BLaER1 treated with 17β-estradiol and CSF1 and Interleukin-3, amounts not matched to agents 10 nM and 100 nM (cell line): ENCODE results near the gene TBC1D9B.
A peak's percentile ranks its signal among the peaks of the same experiment; 100 is the strongest.

ENCODE experiments used
- H3K27ac ChIP-seq, 11 experiments: shearing (Covaris generic); formaldehyde crosslinking; 2 replicates each; pipeline ENCODE4 v1.8.1; 2022
- H3K27me3 ChIP-seq, 11 experiments: shearing (Covaris generic); formaldehyde crosslinking; 2 replicates each; pipeline ENCODE4 v1.8.1; 2022
- H3K36me3 ChIP-seq, 11 experiments: shearing (Covaris generic); formaldehyde crosslinking; 2 replicates each; pipeline ENCODE4 v1.8.1; 2022
- H3K4me1 ChIP-seq, 10 experiments: shearing (Covaris generic); formaldehyde crosslinking; 2 replicates each; pipeline ENCODE4 v1.8.1; 2022
- H3K4me2 ChIP-seq, 11 experiments: shearing (Covaris generic); formaldehyde crosslinking; 2 replicates each; pipeline ENCODE4 v1.8.1; 2022
- H3K4me3 ChIP-seq, 10 experiments: shearing (Covaris generic); formaldehyde crosslinking; 2 replicates each; pipeline ENCODE4 v1.8.1; 2022
- H3K9ac ChIP-seq, 11 experiments: shearing (Covaris generic); formaldehyde crosslinking; 2 replicates each; pipeline ENCODE4 v1.8.1; 2022
- H3K9me3 ChIP-seq, 11 experiments: shearing (Covaris generic); formaldehyde crosslinking; replicated peaks in 1 of 11; 2 replicates each; pipeline ENCODE4 v1.8.1; 2022
- H4K20me1 ChIP-seq, 11 experiments: shearing (Covaris generic); formaldehyde crosslinking; 2 replicates each; pipeline ENCODE4 v1.8.1; 2022
- Cebpa-rat ChIP-seq, 11 experiments: shearing (Covaris generic); IDR thresholded peaks; 2 replicates each; pipeline ENCODE4 v1.8.1; 2022

The TBC1D9B gene

DNA sequence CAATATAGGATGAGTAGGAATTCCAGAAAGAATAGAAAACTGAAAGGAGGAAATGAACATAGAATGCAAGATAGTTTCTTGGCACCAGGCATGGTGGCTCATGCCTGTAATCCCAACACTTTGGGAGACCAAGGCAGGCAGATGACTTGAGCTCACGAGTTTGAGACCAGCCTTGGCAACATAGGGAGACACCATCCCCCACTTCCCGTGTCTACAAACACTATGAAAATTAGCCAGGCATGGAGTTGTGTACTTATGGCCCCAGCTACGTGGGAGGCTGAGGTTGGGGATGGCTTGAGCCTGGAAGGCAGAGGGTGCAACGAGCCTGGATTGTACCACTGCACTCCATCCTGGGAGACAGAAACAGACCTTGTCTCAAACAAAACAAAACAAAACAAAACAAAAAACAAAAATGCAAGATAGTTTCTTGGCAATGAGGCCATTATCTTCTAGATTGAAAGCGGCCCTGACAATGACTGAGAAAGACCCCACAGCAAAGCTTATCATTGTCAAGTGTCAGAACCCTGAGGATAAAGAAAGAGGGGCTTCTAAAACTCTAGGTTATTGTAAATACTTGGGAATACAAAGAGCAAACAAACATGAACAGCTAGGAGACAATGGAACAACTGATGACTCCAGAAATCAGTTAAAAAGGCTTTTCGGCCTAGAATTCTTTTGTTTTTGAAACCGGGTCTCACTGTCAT, 77.8 kb downstream of the TBC1D9B start:
- H3K36me3 ChIP-seq: peaks cover 88 to 95% (median 92%) of the 10 kb centered on the region in 11 experiments
- no peak overlapping the region for H3K9ac ChIP-seq
- peaks cover 13 to 44% (median 17%) of the 10 kb centered on the region in 10 experiments; a peak in 19 of 20 replicates for H3K4me1 ChIP-seq
- peaks cover 17 to 94% (median 54%) of the 10 kb centered on the region in 11 experiments for H4K20me1 ChIP-seq
- peaks cover 0 to 43% (median 38%) of the 10 kb centered on the region in 11 experiments; a peak in 17 of 22 replicates for H3K9me3 ChIP-seq
- H3K27ac ChIP-seq: no peak overlapping the region
- no peak overlapping the region for H3K4me3 ChIP-seq
- no peak for TF ChIP-seq Cebpa-rat (IDR thresholded peaks at IDR 0.05)
- no peaks in the 10 kb centered on the region for H3K27me3 ChIP-seq
- no peak overlapping the region for H3K4me2 ChIP-seq

DNA sequence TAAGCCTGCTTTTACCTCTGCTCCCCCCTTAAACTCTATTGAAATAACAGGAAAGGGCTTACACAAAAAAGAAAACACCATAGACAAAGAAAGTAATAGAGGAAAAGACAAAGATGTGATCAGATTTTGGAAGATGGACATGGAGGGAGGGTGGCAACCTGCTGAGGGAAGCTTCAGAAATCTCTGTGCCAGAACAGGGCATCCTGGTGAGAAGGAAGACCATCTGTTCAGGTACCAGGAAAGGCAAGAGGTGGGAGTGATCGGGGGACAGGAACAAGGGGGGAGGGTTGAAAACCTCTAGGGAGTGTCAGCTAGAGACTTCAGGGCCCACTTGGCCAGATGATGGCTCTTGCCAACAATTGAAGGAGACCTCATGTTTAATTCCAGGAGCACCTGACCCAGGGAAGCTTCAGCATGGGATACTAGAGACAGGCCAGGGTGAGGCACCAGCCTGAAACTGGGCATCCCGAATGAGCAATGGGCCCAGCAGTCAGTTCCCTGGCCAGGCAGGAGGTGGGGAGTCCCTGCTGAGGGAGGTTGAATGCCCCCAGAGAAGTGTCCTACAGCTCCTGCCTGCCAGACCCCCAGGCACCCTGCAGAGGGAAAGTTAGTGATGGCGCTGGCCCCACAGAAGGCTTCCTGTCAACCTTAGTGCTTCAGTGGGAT, 78.8 kb downstream of the TBC1D9B start:
- peaks cover 0 to 42% (median 37%) of the 10 kb centered on the region in 11 experiments; a peak in 17 of 22 replicates for H3K9me3 ChIP-seq
- peaks cover 27 to 100% (median 64%) of the 10 kb centered on the region in 11 experiments for H4K20me1 ChIP-seq
- H3K4me2 ChIP-seq: no peak overlapping the region
- H3K36me3 ChIP-seq: peaks cover 94 to 100% (median 98%) of the 10 kb centered on the region in 11 experiments
- H3K4me3 ChIP-seq: no peak overlapping the region
- peak overlapping the region in 2 of 11 experiments; percentile 17 to 28; a peak in 2 of 22 replicates for H3K9ac ChIP-seq
- H3K4me1 ChIP-seq: peaks cover 13 to 54% (median 20%) of the 10 kb centered on the region in 10 experiments; a peak in 19 of 20 replicates
- no peak for TF ChIP-seq Cebpa-rat (IDR thresholded peaks at IDR 0.05)
- no peaks in the 10 kb centered on the region for H3K27me3 ChIP-seq
- H3K27ac ChIP-seq: peak overlapping the region in 1 of 11 experiments; percentile 1; a peak in 1 of 22 replicates

DNA sequence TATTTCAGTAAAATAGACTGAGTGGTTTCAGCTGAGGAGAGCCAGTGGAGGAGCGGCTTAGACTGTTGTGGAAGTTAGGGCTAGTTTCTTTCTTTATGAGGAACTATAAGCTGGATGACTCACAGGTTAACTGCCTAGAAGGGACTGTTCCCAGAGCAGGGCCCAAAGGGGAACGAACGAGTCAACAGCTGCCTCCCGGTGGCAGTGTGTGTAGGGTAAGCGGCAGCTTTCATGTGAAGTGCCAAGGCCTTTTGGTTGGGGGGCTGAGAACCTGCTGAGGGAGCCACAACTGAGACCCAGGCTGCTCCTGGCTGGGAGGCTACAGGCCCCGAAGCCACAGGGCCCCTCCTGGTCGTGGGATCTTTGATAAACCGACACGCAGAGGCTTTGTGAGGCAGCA, 80.0 kb downstream of the TBC1D9B start:
- TF ChIP-seq Cebpa-rat (IDR thresholded peaks at IDR 0.05): no peak
- peaks cover 94 to 100% (median 98%) of the 10 kb centered on the region in 11 experiments for H3K36me3 ChIP-seq
- H3K27ac ChIP-seq: peak overlapping the region in 7 of 11 experiments; percentile 29 to 60 (median 48); a peak in 11 of 22 replicates

DNA sequence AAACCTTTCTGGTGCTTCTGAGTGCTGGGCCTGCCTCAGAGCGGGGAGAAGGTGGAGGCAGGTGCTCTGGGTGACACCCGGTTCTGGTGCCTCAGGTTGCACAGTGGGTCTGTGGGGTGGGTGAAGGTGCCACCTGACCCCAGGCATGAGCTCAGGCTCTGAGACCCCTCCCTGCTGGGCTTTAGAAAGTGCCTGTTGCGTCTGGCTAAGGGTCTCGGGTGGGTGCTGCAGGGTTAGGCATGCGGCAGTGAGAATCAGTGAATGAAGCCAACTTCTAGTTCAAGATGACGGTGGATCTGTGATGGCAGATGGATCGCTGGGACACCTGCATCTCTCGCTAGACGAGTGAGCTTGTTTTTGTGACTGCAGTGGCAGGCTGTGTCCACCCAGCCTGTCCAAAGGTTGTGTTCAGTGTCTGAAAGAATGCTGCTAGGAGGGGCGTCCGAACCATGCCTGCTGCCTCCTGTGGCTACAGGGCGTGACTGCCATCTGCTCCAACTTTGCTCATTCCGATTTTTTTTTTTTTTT, 82.0 kb downstream of the TBC1D9B start:
- H3K9ac ChIP-seq: peak overlapping the region in 1 of 11 experiments; percentile 99; a peak in 1 of 22 replicates

More for the DNA sequence above, 80.0 kb downstream of the TBC1D9B start:
- no peak overlapping the region for H3K4me3 ChIP-seq
- no peaks in the 10 kb centered on the region for H3K27me3 ChIP-seq
- H3K4me2 ChIP-seq: peak overlapping the region; percentile 10 to 99 (median 35); a peak in 17 of 22 replicates
- H3K4me1 ChIP-seq: peaks cover 17 to 66% (median 26%) of the 10 kb centered on the region in 10 experiments; a peak in 19 of 20 replicates
- peaks cover 39 to 100% (median 66%) of the 10 kb centered on the region in 11 experiments for H4K20me1 ChIP-seq
- H3K9ac ChIP-seq: peak overlapping the region in 7 of 11 experiments; percentile 21 to 58 (median 46); a peak in 8 of 22 replicates
- H3K9me3 ChIP-seq: peaks cover 0 to 30% (median 25%) of the 10 kb centered on the region in 11 experiments; a peak in 15 of 22 replicates

DNA sequence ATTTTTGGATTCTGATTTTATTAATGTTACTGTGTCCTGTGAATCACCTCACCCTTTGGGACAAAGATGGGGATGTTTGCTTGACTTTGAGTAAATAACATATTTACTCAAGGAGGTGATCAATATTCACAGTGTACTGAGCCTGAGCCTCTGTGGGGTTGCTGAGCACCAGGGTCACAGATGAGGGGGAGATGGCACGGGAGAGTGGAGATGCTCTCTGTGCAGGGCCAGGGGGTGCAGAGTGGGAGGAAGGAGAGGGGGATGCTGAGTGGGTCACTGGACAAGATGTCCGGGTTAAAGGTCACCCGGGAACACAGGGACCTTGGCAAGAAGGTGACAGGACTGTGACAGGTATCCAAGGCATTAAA, 83.0 kb downstream of the TBC1D9B start:
- Histone ChIP-seq H4K20me1 (peaks cover 54 to 89% (median 81%) of the 10 kb centered on the region in 11 experiments), H3K4me2 (peak overlapping the region in 2 of 11 experiments; percentile 91 to 99; a peak in 4 of 22 replicates), H3K36me3 (peaks cover 69 to 78% (median 73%) of the 10 kb centered on the region in 11 experiments), H3K9me3 (peaks cover 0 to 11% (median 8%) of the 10 kb centered on the region in 11 experiments; a peak in 14 of 22 replicates), H3K4me1 (peaks cover 36 to 83% (median 45%) of the 10 kb centered on the region in 10 experiments), H3K4me3 (peak overlapping the region in 1 of 10 experiments; percentile 21; a peak in 1 of 20 replicates), H3K27ac (no peak overlapping the region), H3K9ac (peak overlapping the region in 1 of 11 experiments; percentile 99; a peak in 3 of 22 replicates), H3K27me3 (no peaks in the 10 kb centered on the region)
- TF ChIP-seq Cebpa-rat (IDR thresholded peaks at IDR 0.05): no peak

More for the DNA sequence above, 82.0 kb downstream of the TBC1D9B start:
- H3K9me3 ChIP-seq: peaks cover 0 to 21% (median 18%) of the 10 kb centered on the region in 11 experiments; a peak in 14 of 22 replicates
- peaks cover 27 to 75% (median 36%) of the 10 kb centered on the region in 10 experiments for H3K4me1 ChIP-seq
- peaks cover 78 to 88% (median 83%) of the 10 kb centered on the region in 11 experiments for H3K36me3 ChIP-seq
- no peak overlapping the region for H3K4me3 ChIP-seq
- no peak for TF ChIP-seq Cebpa-rat (IDR thresholded peaks at IDR 0.05)
- H4K20me1 ChIP-seq: peaks cover 54 to 99% (median 81%) of the 10 kb centered on the region in 11 experiments
- H3K27ac ChIP-seq: no peak overlapping the region
- H3K4me2 ChIP-seq: peak overlapping the region in 2 of 11 experiments; percentile 91 to 99; a peak in 4 of 22 replicates
- no peaks in the 10 kb centered on the region for H3K27me3 ChIP-seq

DNA sequence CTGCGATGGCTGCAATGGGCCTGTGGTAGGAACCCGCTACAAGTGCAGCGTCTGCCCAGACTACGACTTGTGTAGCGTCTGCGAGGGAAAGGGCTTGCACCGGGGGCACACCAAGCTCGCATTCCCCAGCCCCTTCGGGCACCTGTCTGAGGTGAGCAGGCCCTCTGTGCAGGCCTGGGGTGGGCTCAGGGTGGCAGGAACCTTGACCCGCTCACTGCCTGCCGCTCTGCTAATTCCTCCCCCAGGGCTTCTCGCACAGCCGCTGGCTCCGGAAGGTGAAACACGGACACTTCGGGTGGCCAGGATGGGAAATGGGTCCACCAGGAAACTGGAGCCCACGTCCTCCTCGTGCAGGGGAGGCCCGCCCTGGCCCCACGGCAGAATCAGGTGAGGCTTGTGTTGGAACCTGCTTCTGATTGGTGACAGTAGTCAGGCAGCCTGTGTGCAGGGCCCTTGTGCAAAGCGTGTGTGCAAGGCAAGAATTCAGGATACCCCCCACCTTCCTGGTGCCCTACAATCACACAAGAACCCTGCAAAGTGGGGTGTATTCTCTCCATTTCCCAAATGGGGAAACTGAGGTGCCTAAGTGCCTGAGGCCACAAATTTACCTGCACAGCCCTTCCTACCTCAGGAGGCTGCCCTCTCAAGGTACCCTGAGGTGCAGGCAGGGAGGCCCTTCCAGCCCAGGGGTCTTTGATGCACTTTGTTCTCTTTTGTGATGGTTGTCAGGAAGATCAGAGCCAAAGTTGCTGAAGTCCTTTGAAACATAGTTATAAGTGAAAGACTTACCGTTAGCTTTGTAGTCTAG, 83.6 kb downstream of the TBC1D9B start:
- Histone ChIP-seq H3K4me3 (peak overlapping the region in 1 of 10 experiments; percentile 21; a peak in 2 of 20 replicates), H3K36me3 (peaks cover 63 to 72% (median 67%) of the 10 kb centered on the region in 11 experiments)

DNA sequence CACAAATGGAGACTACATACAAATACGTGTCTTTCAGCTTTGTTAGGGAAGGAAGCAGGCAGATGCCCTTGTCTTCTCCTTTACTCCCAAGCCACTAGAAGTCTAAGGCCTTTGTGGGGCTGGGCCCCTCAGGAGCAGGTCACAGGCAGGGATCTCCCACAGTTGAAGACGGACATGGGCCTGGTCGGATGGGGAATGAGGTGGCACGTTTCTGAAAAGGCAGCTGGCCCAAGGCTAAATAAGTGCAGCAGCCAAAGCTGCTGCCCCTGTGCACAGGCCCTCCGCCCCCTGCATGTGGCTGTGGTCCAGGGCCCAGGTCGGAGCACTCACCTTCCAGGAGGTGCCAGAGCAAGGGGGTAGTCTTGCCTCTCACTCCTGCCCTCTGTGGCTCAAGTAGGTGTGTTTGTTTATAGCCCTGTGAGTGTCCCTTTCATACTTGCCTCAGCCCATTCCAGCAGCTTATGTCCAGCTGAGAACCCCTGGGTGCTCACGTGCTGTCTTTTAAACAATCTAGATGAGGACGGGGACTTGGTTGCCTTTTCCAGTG, 85.2 kb downstream of the TBC1D9B start:
- Histone ChIP-seq H3K27me3 (peaks cover 3 to 12% (median 11%) of the 10 kb centered on the region in 11 experiments), H4K20me1 (peaks cover 50 to 68% (median 67%) of the 10 kb centered on the region in 11 experiments), H3K4me1 (peaks cover 48 to 88% (median 59%) of the 10 kb centered on the region in 10 experiments), H3K4me2 (peak overlapping the region; percentile 89 to 100 (median 98)), H3K9ac (peak overlapping the region; percentile 12 to 99 (median 98); a peak in 18 of 22 replicates), H3K27ac (peak overlapping the region in 1 of 11 experiments; percentile 38; a peak in 1 of 22 replicates), H3K4me3 (peak overlapping the region in 9 of 10 experiments; percentile 87 to 100 (median 99); a peak in 15 of 20 replicates), H3K9me3 (no peaks in the 10 kb centered on the region), H3K36me3 (peaks cover 48 to 57% (median 52%) of the 10 kb centered on the region in 11 experiments)
- no peak for TF ChIP-seq Cebpa-rat (IDR thresholded peaks at IDR 0.05)

More for the DNA sequence above, 83.6 kb downstream of the TBC1D9B start:
- peaks cover 54 to 84% (median 79%) of the 10 kb centered on the region in 11 experiments for H4K20me1 ChIP-seq
- H3K4me2 ChIP-seq: peak overlapping the region in 3 of 11 experiments; percentile 91 to 100 (median 99); a peak in 5 of 22 replicates
- H3K27ac ChIP-seq: no peak overlapping the region
- peaks cover 42 to 88% (median 51%) of the 10 kb centered on the region in 10 experiments for H3K4me1 ChIP-seq
- H3K9ac ChIP-seq: peak overlapping the region in 3 of 11 experiments; percentile 21 to 99 (median 98); a peak in 5 of 22 replicates
- H3K9me3 ChIP-seq: peaks cover 0 to 6% (median 4%) of the 10 kb centered on the region in 11 experiments; a peak in 10 of 22 replicates
- TF ChIP-seq Cebpa-rat (IDR thresholded peaks at IDR 0.05): no peak
- H3K27me3 ChIP-seq: no peaks in the 10 kb centered on the region
